Measurements from ENCODE around the gene DNASE1.

- TF ChIP-seq CTCF (IDR thresholded peaks at IDR 0.05; ENCODE audit: low read depth, low read length) = no peak
- no peak for TF ChIP-seq MYC (IDR thresholded peaks at IDR 0.05; ENCODE audit: low read depth, low read length)
- TF ChIP-seq POLR2A (IDR thresholded peaks at IDR 0.05; ENCODE audit: extremely low read depth, insufficient read length) = no peak
- no peak for TF ChIP-seq MAX (IDR thresholded peaks at IDR 0.05; ENCODE audit: low read depth, low read length)
Measured at GRCh38 chr16:3612510-3613466, 41.7 kb upstream of the DNASE1 start.

Measured in NB4 (cell line).